ENCODE results near the gene WNK2.

WNK2 gene

DNA sequence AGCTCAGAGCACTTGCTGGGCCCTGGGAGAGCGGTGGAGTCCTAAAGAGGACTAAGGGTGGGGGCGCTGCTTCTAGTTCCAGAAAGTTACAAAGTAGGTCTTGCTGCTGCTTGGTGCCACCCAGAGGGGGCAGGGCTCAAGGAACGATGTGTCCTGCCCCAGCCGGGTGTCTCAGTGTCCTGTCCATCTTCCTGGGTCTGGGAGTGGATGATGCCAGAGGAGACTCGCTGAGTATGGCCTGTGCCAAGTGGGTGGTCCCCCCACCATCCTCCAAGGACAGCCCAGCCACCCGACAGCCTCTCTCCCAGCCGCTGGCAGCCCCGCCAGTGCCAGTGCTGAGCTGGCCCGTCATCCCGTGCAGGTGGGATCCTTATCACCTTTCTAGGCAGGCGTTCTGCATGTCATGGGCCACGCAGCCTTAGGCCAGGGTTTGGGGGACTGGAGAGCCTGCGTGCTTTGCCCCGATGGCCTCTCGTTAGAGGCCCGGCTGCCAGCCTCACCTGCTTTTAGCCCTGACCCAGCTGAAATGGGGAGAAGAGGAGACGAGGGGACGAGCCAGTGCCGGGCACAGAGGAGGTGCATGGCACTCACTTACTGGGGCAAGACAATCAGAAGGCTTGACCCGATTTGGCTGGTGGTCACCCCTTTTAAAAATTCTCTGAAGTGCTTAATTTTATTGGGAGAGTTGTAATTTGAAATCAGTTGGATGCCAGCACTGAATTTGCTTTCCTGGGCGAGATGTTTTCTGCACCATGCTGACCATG lies 5.6 kb downstream of the WNK2 start:
- Histone ChIP-seq H3K27me3 (ENCODE audit: insufficient read depth, low read depth) (no peaks in the 10 kb centered on the region), H3K4me1 (ENCODE audit: low read depth, poor library complexity, severe bottlenecking) (no peaks in the 10 kb centered on the region), H3K27ac (no peak overlapping the region), H3K4me2 (no peak overlapping the region), H3K36me3 (ENCODE audit: insufficient read depth) (no peaks in the 10 kb centered on the region), H3K79me2 (ENCODE audit: insufficient read depth, low read depth) (peaks cover 4% of the 10 kb centered on the region; the same call in 1 of the 2 replicates), H3K9ac (no peak overlapping the region), H2AFZ (ENCODE audit: low read depth) (no peak overlapping the region), H3K4me3 (IDR thresholded peaks at IDR 0.05; ENCODE audit: insufficient read depth, low read depth, low read length) (no peak overlapping the region), H4K20me1 (ENCODE audit: insufficient read depth) (no peaks in the 10 kb centered on the region)
- TF ChIP-seq, protein P1, sequence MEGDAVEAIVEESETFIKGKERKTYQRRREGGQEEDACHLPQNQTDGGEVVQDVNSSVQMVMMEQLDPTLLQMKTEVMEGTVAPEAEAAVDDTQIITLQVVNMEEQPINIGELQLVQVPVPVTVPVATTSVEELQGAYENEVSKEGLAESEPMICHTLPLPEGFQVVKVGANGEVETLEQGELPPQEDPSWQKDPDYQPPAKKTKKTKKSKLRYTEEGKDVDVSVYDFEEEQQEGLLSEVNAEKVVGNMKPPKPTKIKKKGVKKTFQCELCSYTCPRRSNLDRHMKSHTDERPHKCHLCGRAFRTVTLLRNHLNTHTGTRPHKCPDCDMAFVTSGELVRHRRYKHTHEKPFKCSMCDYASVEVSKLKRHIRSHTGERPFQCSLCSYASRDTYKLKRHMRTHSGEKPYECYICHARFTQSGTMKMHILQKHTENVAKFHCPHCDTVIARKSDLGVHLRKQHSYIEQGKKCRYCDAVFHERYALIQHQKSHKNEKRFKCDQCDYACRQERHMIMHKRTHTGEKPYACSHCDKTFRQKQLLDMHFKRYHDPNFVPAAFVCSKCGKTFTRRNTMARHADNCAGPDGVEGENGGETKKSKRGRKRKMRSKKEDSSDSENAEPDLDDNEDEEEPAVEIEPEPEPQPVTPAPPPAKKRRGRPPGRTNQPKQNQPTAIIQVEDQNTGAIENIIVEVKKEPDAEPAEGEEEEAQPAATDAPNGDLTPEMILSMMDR (conservative IDR thresholded peaks at IDR 0.05; ENCODE audit: low read depth, low read length) = no peak

DNA sequence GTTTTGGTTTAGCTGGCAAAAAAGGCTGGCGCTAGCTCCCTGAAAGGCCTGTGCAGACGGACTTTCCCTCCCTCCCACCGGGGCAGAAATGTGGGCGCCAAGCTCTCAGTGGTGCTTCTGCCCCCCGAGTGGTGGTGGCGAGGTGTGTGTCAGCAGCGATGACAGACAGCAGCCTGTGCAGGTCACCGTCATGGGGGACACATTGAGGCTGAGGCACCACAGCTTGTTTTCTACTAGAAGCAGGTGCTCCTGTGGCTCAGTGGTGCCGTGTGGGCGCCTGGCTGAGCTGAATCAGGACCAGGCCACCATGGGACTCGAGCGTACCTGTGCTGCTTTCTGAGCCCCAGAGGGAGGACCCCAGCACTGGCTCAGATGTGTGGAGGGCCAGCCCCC lies 6.2 kb downstream of the WNK2 start:
- Histone ChIP-seq H3K36me3 (ENCODE audit: insufficient read depth) (no peaks in the 10 kb centered on the region), H3K9ac (no peak overlapping the region), H3K79me2 (ENCODE audit: insufficient read depth, low read depth) (peaks cover 4% of the 10 kb centered on the region; the same call in 1 of the 2 replicates), H3K27me3 (ENCODE audit: insufficient read depth, low read depth) (no peaks in the 10 kb centered on the region), H3K4me2 (no peak overlapping the region), H3K4me3 (IDR thresholded peaks at IDR 0.05; ENCODE audit: insufficient read depth, low read depth, low read length) (no peak overlapping the region), H3K4me1 (ENCODE audit: low read depth, poor library complexity, severe bottlenecking) (no peaks in the 10 kb centered on the region), H3K27ac (no peak overlapping the region), H2AFZ (ENCODE audit: low read depth) (no peak overlapping the region), H4K20me1 (ENCODE audit: insufficient read depth) (no peaks in the 10 kb centered on the region)
- TF ChIP-seq, protein P1 (conservative IDR thresholded peaks at IDR 0.05; ENCODE audit: low read depth, low read length) = no peak

DNA sequence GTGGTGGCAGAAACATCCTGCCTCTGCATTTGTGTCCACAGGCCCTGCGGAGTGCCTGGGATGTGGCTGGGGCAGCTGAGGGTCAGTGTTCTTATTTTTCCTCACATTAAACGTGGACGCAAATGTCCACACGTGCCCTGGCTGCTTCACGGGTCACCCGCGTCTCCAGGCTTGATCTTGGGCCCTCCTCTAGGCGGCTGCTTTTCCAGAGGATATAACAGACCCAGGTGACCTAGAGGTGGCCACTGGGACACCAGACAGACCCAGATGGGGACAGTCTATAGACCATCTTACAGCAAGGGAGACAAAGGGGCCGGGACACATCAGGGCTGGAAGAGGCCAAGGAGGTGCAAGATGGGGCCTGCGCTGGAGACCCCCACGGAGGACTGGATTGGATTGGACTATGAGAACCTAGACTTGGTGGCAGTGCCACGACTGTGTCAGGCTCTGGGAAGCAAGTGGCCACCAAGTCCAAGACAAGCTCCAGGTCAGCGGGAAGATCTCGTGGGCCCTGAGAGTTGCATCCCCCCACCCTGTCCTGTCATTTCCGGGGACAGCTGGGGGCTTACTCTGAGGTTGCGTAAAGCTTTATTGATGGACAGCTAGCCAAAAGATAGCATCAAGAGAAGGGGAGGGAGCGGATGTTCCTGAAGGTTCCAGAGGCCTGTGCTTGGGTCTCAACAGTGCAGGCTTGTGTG lies 6.9 kb downstream of the WNK2 start:
- H3K4me1 ChIP-seq (ENCODE audit: low read depth, poor library complexity, severe bottlenecking) = no peaks in the 10 kb centered on the region
- peaks cover 4% of the 10 kb centered on the region; the same call in 1 of the 2 replicates for H3K79me2 ChIP-seq (ENCODE audit: insufficient read depth, low read depth)
- no peaks in the 10 kb centered on the region for H4K20me1 ChIP-seq (ENCODE audit: insufficient read depth)
- H3K27ac ChIP-seq = no peak overlapping the region
- TF ChIP-seq, protein P1 (conservative IDR thresholded peaks at IDR 0.05; ENCODE audit: low read depth, low read length) = no peak
- no peak overlapping the region for H3K4me3 ChIP-seq (IDR thresholded peaks at IDR 0.05; ENCODE audit: insufficient read depth, low read depth, low read length)
- H3K27me3 ChIP-seq (ENCODE audit: insufficient read depth, low read depth) = no peaks in the 10 kb centered on the region
- no peak overlapping the region for H2AFZ ChIP-seq (ENCODE audit: low read depth)
- no peaks in the 10 kb centered on the region for H3K36me3 ChIP-seq (ENCODE audit: insufficient read depth)
- H3K4me2 ChIP-seq = no peak overlapping the region
- no peak overlapping the region for H3K9ac ChIP-seq

DNA sequence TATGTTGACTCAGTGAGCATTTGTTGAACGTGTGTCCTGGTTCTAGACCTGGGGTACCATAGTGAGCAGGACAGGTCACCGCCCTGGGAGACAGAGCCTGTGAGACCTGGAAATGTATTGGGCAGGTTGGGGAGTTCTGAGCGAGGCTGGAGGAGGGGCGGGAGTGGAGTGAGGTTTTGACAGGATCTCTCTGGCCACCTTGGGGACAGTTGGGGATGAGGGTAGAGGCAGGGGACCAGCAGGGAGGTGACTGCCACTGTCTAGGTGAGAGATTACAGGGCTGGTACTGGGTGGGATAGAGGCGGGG lies 7.4 kb downstream of the WNK2 start:
- Histone ChIP-seq H3K27me3 (ENCODE audit: insufficient read depth, low read depth) (no peaks in the 10 kb centered on the region), H3K9ac (no peak overlapping the region), H3K27ac (no peak overlapping the region), H2AFZ (ENCODE audit: low read depth) (no peak overlapping the region), H3K79me2 (ENCODE audit: insufficient read depth, low read depth) (peaks cover 4% of the 10 kb centered on the region; the same call in 1 of the 2 replicates), H3K4me1 (ENCODE audit: low read depth, poor library complexity, severe bottlenecking) (no peaks in the 10 kb centered on the region), H3K4me2 (no peak overlapping the region), H4K20me1 (ENCODE audit: insufficient read depth) (no peaks in the 10 kb centered on the region), H3K4me3 (IDR thresholded peaks at IDR 0.05; ENCODE audit: insufficient read depth, low read depth, low read length) (no peak overlapping the region), H3K36me3 (ENCODE audit: insufficient read depth) (no peaks in the 10 kb centered on the region)
- TF ChIP-seq, protein P1 (conservative IDR thresholded peaks at IDR 0.05; ENCODE audit: low read depth, low read length) = no peak

Measured in KMS-11 (cell line).